ENCODE measurements around the gene DYNC1I1.

- TF ChIP-seq CTCF (conservative IDR thresholded peaks at IDR 0.05; ENCODE audit: low read depth, low read length) (no peak), EZH2 (IDR thresholded peaks at IDR 0.05; ENCODE audit: borderline replicate concordance, low read depth, low read length, poor library complexity, severe bottlenecking) (no peak)
These were observed 362.9 kb downstream of the DYNC1I1 start for GRCh38 chr7:96135241-96135640.

All from A673 (cell line).